Astrocyte (in vitro differentiated cells and primary cell): Measurements from ENCODE around the gene DNAH17. TPM values are rescaled to one million over a fixed set of nuclear protein-coding genes. Genes with fewer than 3 reads are reported as not detected.

ENCODE experiments used
- DNase-seq: peaks from one replicate; pipeline ENCODE4 v3.0.0-alpha.2; 2010; ENCODE audit warnings: low read depth
- FAIRE-seq: peaks from 2 replicates; lab custom pipeline; 2011; peaks lifted over from hg19 to GRCh38; lab: Jason Lieb, UNC
- H2AFZ ChIP-seq: 2 replicates; pipeline ENCODE4 v1.6.0; 2012; ENCODE audit warnings: low read depth, low read length, inconsistent platforms
- H3K27ac ChIP-seq: 2 replicates; pipeline ENCODE4 v1.5.1; 2011; ENCODE audit warnings: low read depth, low read length, inconsistent platforms
- H3K27me3 ChIP-seq: 2 replicates; pipeline ENCODE4 v1.6.0; 2011; ENCODE audit warnings: low read length, inconsistent platforms; ENCODE audit not compliant: insufficient read depth
- H3K36me3 ChIP-seq: 2 replicates; pipeline ENCODE4 v1.5.1; 2011; ENCODE audit warnings: low read length, inconsistent platforms; ENCODE audit not compliant: insufficient read depth
- H3K4me1 ChIP-seq: 2 replicates; pipeline ENCODE4 v1.5.1; 2011; ENCODE audit warnings: low read length, inconsistent platforms; ENCODE audit not compliant: insufficient read depth
- H3K4me2 ChIP-seq: 2 replicates; pipeline ENCODE4 v1.6.0; 2012; ENCODE audit warnings: low read length, inconsistent platforms
- H3K4me3 ChIP-seq: 2 replicates; pipeline ENCODE4 v1.5.1; 2011; ENCODE audit warnings: low read depth, mild to moderate bottlenecking, low read length, inconsistent platforms; ENCODE audit not compliant: insufficient read depth
- H3K79me2 ChIP-seq: 2 replicates; pipeline ENCODE4 v1.6.0; 2012; ENCODE audit warnings: mild to moderate bottlenecking, low read length, inconsistent platforms; ENCODE audit not compliant: insufficient read depth
- H3K9ac ChIP-seq: 2 replicates; pipeline ENCODE4 v1.6.0; 2012; ENCODE audit warnings: mild to moderate bottlenecking, low read length, inconsistent platforms
- H3K9me3 ChIP-seq: 2 replicates; pipeline ENCODE4 v1.5.1; 2012; ENCODE audit warnings: low read depth, mild to moderate bottlenecking, low read length, inconsistent platforms; ENCODE audit not compliant: insufficient read depth
- H4K20me1 ChIP-seq: 2 replicates; pipeline ENCODE4 v1.6.0; 2012; ENCODE audit warnings: low read length, inconsistent platforms; ENCODE audit not compliant: insufficient read depth
- H3K27ac Mint-ChIP-seq: one replicate; pipeline ENCODE4 v1.8.0; 2021; ENCODE audit warnings: mild to moderate bottlenecking, mixed read lengths; ENCODE audit not compliant: unreplicated experiment
- H3K27me3 Mint-ChIP-seq: one replicate; pipeline ENCODE4 v1.8.0; 2021; ENCODE audit warnings: low read depth, mixed read lengths; ENCODE audit not compliant: unreplicated experiment
- H3K36me3 Mint-ChIP-seq: one replicate; pipeline ENCODE4 v1.8.0; 2021; ENCODE audit warnings: low read depth, mixed read lengths; ENCODE audit not compliant: unreplicated experiment
- H3K4me1 Mint-ChIP-seq: one replicate; pipeline ENCODE4 v1.8.0; 2021; ENCODE audit warnings: low read depth, mixed read lengths; ENCODE audit not compliant: unreplicated experiment
- H3K4me3 Mint-ChIP-seq: one replicate; pipeline ENCODE4 v1.8.0; 2021; ENCODE audit warnings: mild to moderate bottlenecking, moderate library complexity, mixed read lengths; ENCODE audit not compliant: unreplicated experiment
- H3K9me3 Mint-ChIP-seq: one replicate; pipeline ENCODE4 v1.8.0; 2021; ENCODE audit warnings: mild to moderate bottlenecking, mixed read lengths; ENCODE audit not compliant: unreplicated experiment
- CTCF ChIP-seq: IDR thresholded peaks from 2 replicates; pipeline ENCODE4 v1.5.1; 2011; ENCODE audit warnings: low read depth, mild to moderate bottlenecking, inconsistent platforms, low read length, moderate library complexity; ENCODE audit not compliant: insufficient read depth
- EZH2 ChIP-seq: IDR thresholded peaks from 2 replicates; pipeline ENCODE4 v1.6.1; 2012; ENCODE audit warnings: mild to moderate bottlenecking, low read length, inconsistent platforms; ENCODE audit not compliant: insufficient read depth
- total RNA-seq: library from RNA; stranded (reverse); gene quantifications from 2 replicates; pipeline ENCODE4 v1.2.1, GENCODE V29; 2021

DNAH17 gene
- total RNA-seq, 1 donor from 2014 or later: 0.14 TPM

GRCh38 chr17:78502611-78503148 is 74.5 kb downstream of the DNAH17 start:
- TF ChIP-seq CTCF (no peak), EZH2 (no peak)
- no peaks in the 10 kb centered on the region for H3K4me1 Mint-ChIP-seq
- H3K4me1 ChIP-seq: peaks cover 5% of the 10 kb centered on the region
- no peaks in the 10 kb centered on the region for H3K9me3 Mint-ChIP-seq
- H3K27ac Mint-ChIP-seq: no peak overlapping the region
- H4K20me1 ChIP-seq: no peaks in the 10 kb centered on the region
- H3K36me3 ChIP-seq: no peaks in the 10 kb centered on the region
- DNase-seq (no peak), FAIRE-seq (no peak)
- peaks cover 25% of the 10 kb centered on the region for H3K27me3 Mint-ChIP-seq
- no peaks in the 10 kb centered on the region for H3K36me3 Mint-ChIP-seq
- no peak overlapping the region for H3K4me3 Mint-ChIP-seq
- H3K4me3 ChIP-seq: no peak overlapping the region
- H3K9me3 ChIP-seq: no peaks in the 10 kb centered on the region
- no peak overlapping the region for H3K9ac ChIP-seq
- H3K79me2 ChIP-seq: no peaks in the 10 kb centered on the region
- peaks cover 6% of the 10 kb centered on the region for H3K27me3 ChIP-seq
- no peak overlapping the region for H2AFZ ChIP-seq
- no peak overlapping the region for H3K4me2 ChIP-seq
- no peak overlapping the region for H3K27ac ChIP-seq

- Histone ChIP-seq H3K4me1 (peaks cover 5% of the 10 kb centered on the region), H3K4me2 (no peak overlapping the region), H3K9ac (no peak overlapping the region), H4K20me1 (no peaks in the 10 kb centered on the region), H3K36me3 (no peaks in the 10 kb centered on the region), H3K9me3 (no peaks in the 10 kb centered on the region), H3K4me3 (no peak overlapping the region), H2AFZ (no peak overlapping the region), H3K79me2 (no peaks in the 10 kb centered on the region), H3K27ac (no peak overlapping the region), H3K27me3 (no peaks in the 10 kb centered on the region)
- DNase-seq (no peak), FAIRE-seq (no peak)
- peaks cover 17% of the 10 kb centered on the region for H3K27me3 Mint-ChIP-seq
- no peaks in the 10 kb centered on the region for H3K4me1 Mint-ChIP-seq
- H3K36me3 Mint-ChIP-seq: no peaks in the 10 kb centered on the region
- no peak overlapping the region for H3K27ac Mint-ChIP-seq
- TF ChIP-seq EZH2 (no peak), CTCF (no peak)
- H3K4me3 Mint-ChIP-seq: no peak overlapping the region
- no peaks in the 10 kb centered on the region for H3K9me3 Mint-ChIP-seq
Measured at GRCh38 chr17:78501241-78502036, 75.8 kb downstream of the DNAH17 start.

GRCh38 chr17:78500806-78501205 is 76.4 kb downstream of the DNAH17 start:
- no peaks in the 10 kb centered on the region for H3K4me1 Mint-ChIP-seq
- no peak for FAIRE-seq
- peaks cover 17% of the 10 kb centered on the region for H3K27me3 Mint-ChIP-seq

More at GRCh38 chr17:78500806-78501205, 76.4 kb downstream of the DNAH17 start:
- no peaks in the 10 kb centered on the region for H3K79me2 ChIP-seq
- no peak overlapping the region for H3K9ac ChIP-seq
- peaks cover 5% of the 10 kb centered on the region for H3K4me1 ChIP-seq
- H3K9me3 ChIP-seq: no peaks in the 10 kb centered on the region
- H3K4me3 ChIP-seq: no peak overlapping the region
- no peaks in the 10 kb centered on the region for H3K36me3 Mint-ChIP-seq
- no peak overlapping the region for H2AFZ ChIP-seq
- no peak overlapping the region for H3K4me2 ChIP-seq
- H3K36me3 ChIP-seq: no peaks in the 10 kb centered on the region
- no peak overlapping the region for H3K27ac ChIP-seq
- no peaks in the 10 kb centered on the region for H3K9me3 Mint-ChIP-seq
- TF ChIP-seq CTCF (no peak), EZH2 (no peak)
- H4K20me1 ChIP-seq: no peaks in the 10 kb centered on the region
- no peak overlapping the region for H3K4me3 Mint-ChIP-seq
- DNase-seq: no peak
- H3K27me3 ChIP-seq: no peaks in the 10 kb centered on the region
- no peak overlapping the region for H3K27ac Mint-ChIP-seq
